GM10847 (cell line): ENCODE data around the gene TMPRSS15.

Source experiments
- POLR2A ChIP-seq: IDR thresholded peaks from 2 replicates; pipeline ENCODE4 v1.6.1; 2011; ENCODE audit not compliant: insufficient read length; ENCODE audit errors: extremely low read depth

Gene TMPRSS15

GRCh38 chr21:18403735-18404450, at the start of gene TMPRSS15:
TMPRSS15 (minus strand) TSS chr21:18403785; CDS start chr21:18403622, 163 bp downstream.
- TF ChIP-seq POLR2A, result no peak

DNA sequence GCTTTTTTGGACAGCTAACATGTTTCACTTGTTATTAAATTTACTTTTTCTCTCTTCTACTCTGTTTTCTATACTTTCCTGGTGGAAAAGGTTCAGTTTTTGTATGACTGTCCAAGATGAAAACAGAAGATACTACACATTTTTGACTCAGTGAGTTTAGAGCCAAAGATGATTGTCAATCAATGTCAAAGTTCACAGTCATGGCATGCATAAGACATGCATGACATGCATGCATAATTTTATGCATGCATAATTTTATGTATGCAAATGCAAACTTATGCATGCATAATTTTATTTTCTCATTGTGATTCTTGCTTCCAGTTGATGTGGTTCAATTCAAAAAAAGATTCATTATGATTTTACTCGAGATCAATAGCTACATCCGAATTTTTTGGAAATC, 48.1 kb upstream of the TMPRSS15 start:
- TF ChIP-seq POLR2A, result no peak

DNA sequence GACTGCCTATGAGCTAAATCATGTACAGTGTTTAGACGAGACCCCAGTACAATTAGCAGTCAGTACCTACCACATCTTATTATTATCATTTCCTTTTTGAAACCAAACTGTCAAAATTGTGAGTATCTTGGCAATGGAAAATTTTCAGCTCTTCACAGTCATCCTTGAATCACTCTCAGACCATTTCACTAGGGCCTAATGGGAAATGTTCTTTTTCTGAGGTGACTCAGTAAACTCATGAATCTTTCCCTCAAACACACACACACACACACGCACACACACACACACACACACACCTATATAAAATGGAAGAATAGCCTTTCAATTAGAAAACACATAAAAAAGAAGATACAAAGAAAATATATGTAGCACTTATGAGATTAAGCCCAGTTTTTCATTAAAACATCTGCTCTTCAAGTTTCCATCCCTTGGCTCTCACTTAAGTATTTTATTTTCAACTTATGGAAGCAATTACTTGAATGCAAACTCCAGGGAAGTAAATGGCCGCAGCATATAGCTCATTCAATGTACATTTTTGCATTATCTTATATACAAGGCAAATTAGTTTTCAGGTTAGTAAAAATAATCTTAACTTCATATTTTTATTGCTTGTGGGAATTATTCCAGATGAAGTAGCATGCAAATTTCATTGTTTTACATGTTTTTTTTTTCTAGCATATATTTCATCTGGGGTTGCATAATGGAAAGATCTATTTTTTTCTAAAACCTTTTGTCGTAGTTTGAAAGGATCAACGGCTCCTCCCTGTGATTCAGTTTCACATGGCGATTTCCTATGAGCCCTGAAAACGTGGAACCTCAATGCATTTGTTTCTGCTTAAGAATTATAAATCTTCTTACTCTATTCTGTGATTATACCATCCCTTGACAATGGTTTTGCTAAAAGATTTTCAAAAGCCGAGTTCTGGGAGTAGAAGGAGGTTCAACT, 46.3 kb upstream of the TMPRSS15 start:
- no peak for TF ChIP-seq POLR2A

DNA sequence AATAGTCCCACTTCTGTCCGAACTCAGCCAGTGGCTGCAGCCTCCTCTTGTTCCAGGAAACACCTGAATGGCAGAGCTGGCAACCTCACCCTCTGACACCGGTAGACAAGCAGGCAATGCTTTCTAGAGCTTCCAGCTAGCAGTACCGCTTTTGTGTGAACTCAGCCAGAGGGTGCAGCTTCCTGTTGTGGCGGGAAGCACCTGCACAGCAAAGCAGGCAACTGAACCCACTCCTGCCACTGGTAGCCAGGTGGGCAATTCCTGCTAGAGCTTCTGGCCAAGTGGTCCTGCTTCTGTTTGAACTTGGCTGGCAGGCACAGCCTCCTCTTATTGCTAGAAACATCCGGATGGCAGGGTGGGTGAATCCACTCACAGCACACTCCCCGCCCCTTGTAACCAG, 40.1 kb upstream of the TMPRSS15 start:
- TF ChIP-seq POLR2A, result no peak

DNA sequence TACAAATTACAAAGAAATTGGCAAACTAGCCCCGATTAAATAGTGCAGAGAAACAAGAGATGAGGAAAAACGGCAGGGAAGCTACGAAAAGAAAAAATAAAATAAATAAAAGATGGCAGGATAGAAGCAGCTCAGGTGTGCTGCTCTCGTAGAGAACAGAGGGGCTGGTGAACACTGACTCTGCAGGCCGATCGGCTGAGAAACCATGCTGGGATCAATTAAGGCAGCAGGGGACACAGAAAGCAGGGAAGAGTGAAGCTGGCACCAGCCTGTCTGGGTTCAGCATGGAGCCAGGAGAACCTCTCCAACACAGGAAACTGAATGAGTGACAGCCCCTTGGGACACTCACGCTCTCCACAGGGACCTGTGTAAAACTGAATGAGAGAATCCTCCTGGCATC, 39.5 kb upstream of the TMPRSS15 start:
- no peak for TF ChIP-seq POLR2A

GRCh38 chr21:18430341-18430740, 26.8 kb upstream of the TMPRSS15 start:
- TF ChIP-seq POLR2A, result no peak

DNA sequence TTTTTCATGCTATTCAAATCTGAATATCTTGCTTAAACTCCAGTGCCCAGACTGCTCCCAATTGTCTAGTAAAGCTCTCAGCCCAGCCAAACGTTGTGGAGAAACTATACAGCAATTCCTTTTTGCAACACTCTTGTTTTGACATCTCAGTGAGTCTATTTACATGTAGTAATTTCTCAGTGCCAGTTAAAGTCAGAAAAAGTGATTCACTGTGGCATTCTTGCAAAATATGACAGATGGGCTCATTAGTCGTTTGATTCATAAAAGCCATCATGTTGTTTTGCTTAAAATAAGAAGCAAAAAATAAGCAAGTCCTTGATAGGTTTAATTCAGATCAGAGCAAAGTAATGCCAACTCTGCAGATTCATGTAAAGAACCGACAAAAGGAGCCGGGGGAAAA, 20.7 kb upstream of the TMPRSS15 start:
- TF ChIP-seq POLR2A, result no peak

GRCh38 chr21:18417141-18417790, 13.7 kb upstream of the TMPRSS15 start:
- TF ChIP-seq POLR2A, result no peak

GRCh38 chr21:18411565-18411964, 8.0 kb upstream of the TMPRSS15 start:
- no peak for TF ChIP-seq POLR2A

- no peak for TF ChIP-seq POLR2A
Observed at GRCh38 chr21:18409579-18409978, 6.0 kb upstream of the TMPRSS15 start.

- TF ChIP-seq POLR2A, result no peak
Observed at GRCh38 chr21:18398843-18399242, 4.7 kb downstream of the TMPRSS15 start.

GRCh38 chr21:18387994-18388393, 15.6 kb downstream of the TMPRSS15 start:
- TF ChIP-seq POLR2A, result no peak

DNA sequence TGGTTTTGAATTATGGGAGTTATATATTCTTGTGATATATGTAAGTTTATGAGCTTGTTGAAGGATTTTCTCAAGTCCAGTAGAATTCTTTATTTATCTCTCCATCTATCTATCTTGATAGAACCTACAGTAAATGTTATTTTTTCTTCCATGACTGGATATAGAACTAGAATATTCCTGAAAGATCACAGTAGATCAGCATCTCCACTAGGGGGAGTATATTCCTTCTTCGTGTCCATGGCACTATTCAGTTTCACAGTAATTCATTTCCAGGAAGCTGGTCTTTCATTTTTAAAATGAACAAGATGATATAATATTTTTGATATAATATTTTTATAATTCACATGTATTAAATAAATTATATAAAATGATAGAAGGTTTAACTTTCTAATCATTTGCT, 18.8 kb downstream of the TMPRSS15 start:
- no peak for TF ChIP-seq POLR2A

GRCh38 chr21:18382141-18382540, 21.4 kb downstream of the TMPRSS15 start:
- TF ChIP-seq POLR2A, result no peak

DNA sequence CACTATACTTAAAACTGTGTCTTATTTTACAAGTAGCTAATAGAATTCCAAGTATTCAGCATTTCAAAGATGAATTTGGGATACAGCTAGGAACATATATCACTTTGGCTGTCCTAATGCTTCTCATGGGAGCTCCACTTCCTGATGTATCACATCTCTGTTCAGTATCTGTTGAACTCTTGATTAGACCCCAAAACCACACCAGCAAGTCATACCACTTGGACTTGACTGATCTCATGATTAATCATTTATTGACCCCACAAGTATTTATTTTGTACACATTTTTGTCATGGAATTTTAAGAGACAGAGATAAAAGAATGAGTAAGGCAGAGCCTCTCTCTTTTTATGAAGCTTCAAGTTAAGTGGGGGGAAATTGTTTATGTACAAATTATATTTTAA, 30.0 kb downstream of the TMPRSS15 start:
- no peak for TF ChIP-seq POLR2A

DNA sequence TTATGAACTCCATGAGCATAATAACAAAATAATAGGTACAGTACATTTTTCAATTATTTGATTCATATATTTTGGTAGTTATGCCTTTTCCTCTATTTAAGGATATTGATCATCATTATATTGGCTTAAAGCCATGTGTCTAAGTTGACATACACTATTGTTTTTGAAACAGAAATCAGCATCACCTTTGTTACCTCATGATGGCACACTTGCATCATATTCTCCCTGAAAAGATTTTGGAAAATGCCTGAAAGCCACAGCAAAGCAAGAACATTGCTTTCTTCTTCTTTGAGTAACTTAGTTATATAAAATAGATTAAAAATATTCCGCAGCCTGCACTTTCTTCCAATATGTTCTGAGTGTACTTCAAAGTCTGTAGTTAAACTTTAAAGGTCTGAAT, 33.3 kb downstream of the TMPRSS15 start:
- no peak for TF ChIP-seq POLR2A
